Psoas muscle (tissue), 8 donors: ENCODE measurements around the gene LCTL. TPM values are rescaled to one million over a fixed set of nuclear protein-coding genes. Genes with fewer than 3 reads are reported as not detected.

Source experiments
- ATAC-seq, 4 donors: fragments of 200-7000 bp; cut with Tn5 transposase; one replicate each; pipeline ENCODE4 v1.9.1; 2020; ENCODE audit warnings: moderate library complexity in 3 of 4, mild to moderate bottlenecking in 2 of 4
- DNase-seq, 2 donors: peaks; one replicate each; pipeline ENCODE4 v3.0.0-alpha.2; 2020
- H3K27ac ChIP-seq: fragments of 200-600 bp; one replicate; pipeline ENCODE4 v1.8.0; 2022
- H3K27me3 ChIP-seq, 3 donors: fragments of 200-600 bp in 1 of 3; one replicate each; pipeline versions ENCODE4 v1.6.1 to v1.8.0; 2013 to 2022; ENCODE audit warnings: low read length in 2 of 3, mild to moderate bottlenecking in 2 of 3, moderate library complexity in 1 of 3; ENCODE audit not compliant: insufficient read depth in 3 of 3
- H3K36me3 ChIP-seq, 2 donors: fragments of 200-600 bp in 1 of 2; one replicate each; pipeline versions ENCODE4 v1.6.1 to v1.8.0; 2013 to 2022; ENCODE audit warnings: low read depth in 1 of 2, mild to moderate bottlenecking in 1 of 2, moderate library complexity in 1 of 2; ENCODE audit not compliant: insufficient read depth in 1 of 2
- H3K4me1 ChIP-seq: fragments of 200-600 bp; one replicate; pipeline ENCODE4 v1.8.0; 2022
- H3K4me3 ChIP-seq: fragments of 200-600 bp; one replicate; pipeline ENCODE4 v1.8.0; 2022; ENCODE audit warnings: mild to moderate bottlenecking
- H3K9me3 ChIP-seq: fragments of 200-600 bp; one replicate; pipeline ENCODE4 v1.8.0; 2022
- CTCF ChIP-seq: fragments of 200-600 bp; IDR thresholded peaks from one replicate; pipeline ENCODE4 v1.8.0; 2022; ENCODE audit warnings: antibody characterized with exemption
- WGBS, 3 donors: extraction: QIAGEN DNeasy Blood & Tissue Kit; methylation state at CpG; one replicate each; pipeline versions ENCODE4 v1.1.6 to v1.1.7; 2013; 5-methylcytosine and 5-hydroxymethylcytosine counted together
- intact Hi-C, 2 donors: fragments of 100-400 bp; cut with DNase I; formaldehyde crosslinking; loops; one replicate each; pipeline versions ENCODE4 v1.11.0 to v1.14.2; 2022
- polyA plus RNA-seq, 3 donors: library from polyadenylated mRNA; stranded (reverse); fragments of 200-250 nt; gene quantifications; one replicate each; pipeline ENCODE4 v1.2.3, GENCODE V29; 2013
- total RNA-seq, 4 donors: library from RNA; stranded (reverse); fragmentation: NEBNext Ultra II Directional in 2 of 4; extraction: Animal tissue kit (Norgen Biotek cat#: 25700) in 2 of 4; gene quantifications; one replicate each; pipeline versions ENCODE4 v1.2.1 to v1.2.4, GENCODE V29; 2021 to 2023
- donor health status: healthy with polysubstance abuse.
- donor health status: DM: no; HTN: no; CAD: no; lungs with moderate emphysema.
- donor health status: Bipolar disorder and iron deficiency.
- donor health status: healthy.
- donor health status: DM: yes; HTN: yes; CAD: no.
- donor health status: DM: no; HTN: no; CAD: no.
- donor health status: DM: no; HTN: no; CAD: no.
- donor health status: DM: yes; HTN: yes; CAD: no.

The LCTL gene
- total and polyA plus RNA-seq, 7 donors: not detected

- Histone ChIP-seq H3K9me3 (no peaks in the 10 kb centered on the region), H3K4me1 (no peaks in the 10 kb centered on the region), H3K4me3 (no peak overlapping the region), H3K27ac (no peak overlapping the region), H3K27me3 (no peaks in the 10 kb centered on the region), H3K36me3 (no peaks in the 10 kb centered on the region)
- TF ChIP-seq CTCF: no peak
- DNase-seq (no peak), ATAC-seq (no peak)
- 57 to 62% (median 60%) methylated on average over 13 of the region's 13 CpGs for WGBS, 3 donors
- intact Hi-C loops: no loop called here
Measured at GRCh38 chr15:66611257-66612053, 45.7 kb upstream of the LCTL start.

GRCh38 chr15:66609876-66610275, 44.1 kb upstream of the LCTL start:
- intact Hi-C loops: no loop called here
- ATAC-seq (no peak), DNase-seq (no peak)
- Histone ChIP-seq H3K27ac (no peak overlapping the region), H3K27me3 (no peaks in the 10 kb centered on the region), H3K4me3 (no peak overlapping the region), H3K9me3 (no peaks in the 10 kb centered on the region), H3K4me1 (no peaks in the 10 kb centered on the region), H3K36me3 (no peaks in the 10 kb centered on the region)
- no peak for TF ChIP-seq CTCF
- WGBS, 3 donors: 68 to 74% (median 71%) methylated on average over 5 of the region's 5 CpGs

GRCh38 chr15:66608881-66609280, 43.1 kb upstream of the LCTL start:
- DNase-seq (no peak), ATAC-seq (no peak)
- no peaks in the 10 kb centered on the region for H3K4me1 ChIP-seq
- WGBS, 3 donors: 90 to 95% (median 92%) methylated on average over 2 of the region's 2 CpGs
- no peaks in the 10 kb centered on the region for H3K27me3 ChIP-seq
- intact Hi-C loops: no loop called here
- no peak overlapping the region for H3K4me3 ChIP-seq
- no peaks in the 10 kb centered on the region for H3K9me3 ChIP-seq
- TF ChIP-seq CTCF: no peak
- no peaks in the 10 kb centered on the region for H3K36me3 ChIP-seq
- H3K27ac ChIP-seq: no peak overlapping the region

- Histone ChIP-seq H3K27me3 (no peaks in the 10 kb centered on the region), H3K4me3 (no peak overlapping the region), H3K4me1 (no peaks in the 10 kb centered on the region), H3K36me3 (no peaks in the 10 kb centered on the region), H3K9me3 (no peaks in the 10 kb centered on the region), H3K27ac (no peak overlapping the region)
- intact Hi-C loops: no loop called here
- 81 to 82% (median 82%) methylated on average over 3 of the region's 3 CpGs for WGBS, 3 donors
- no peak for ATAC-seq
- DNase-seq: no peak
- no peak for TF ChIP-seq CTCF
Measured at GRCh38 chr15:66608159-66608558, 42.4 kb upstream of the LCTL start.
